ENCODE data around the gene TMEM259.

GRCh38 chr19:973726-974563, 47.0 kb downstream of the TMEM259 start:
- no peak for TF ChIP-seq ELK4 (CRISPR knock-in tag; IDR thresholded peaks at IDR 0.05; ENCODE audit: borderline replicate concordance)
- no peak for TF ChIP-seq TFE3 (CRISPR knock-in tag; IDR thresholded peaks at IDR 0.05)

All from HepG2 (cell line).